Measurements from ENCODE around the gene HS6ST1.

The HS6ST1 gene

DNA sequence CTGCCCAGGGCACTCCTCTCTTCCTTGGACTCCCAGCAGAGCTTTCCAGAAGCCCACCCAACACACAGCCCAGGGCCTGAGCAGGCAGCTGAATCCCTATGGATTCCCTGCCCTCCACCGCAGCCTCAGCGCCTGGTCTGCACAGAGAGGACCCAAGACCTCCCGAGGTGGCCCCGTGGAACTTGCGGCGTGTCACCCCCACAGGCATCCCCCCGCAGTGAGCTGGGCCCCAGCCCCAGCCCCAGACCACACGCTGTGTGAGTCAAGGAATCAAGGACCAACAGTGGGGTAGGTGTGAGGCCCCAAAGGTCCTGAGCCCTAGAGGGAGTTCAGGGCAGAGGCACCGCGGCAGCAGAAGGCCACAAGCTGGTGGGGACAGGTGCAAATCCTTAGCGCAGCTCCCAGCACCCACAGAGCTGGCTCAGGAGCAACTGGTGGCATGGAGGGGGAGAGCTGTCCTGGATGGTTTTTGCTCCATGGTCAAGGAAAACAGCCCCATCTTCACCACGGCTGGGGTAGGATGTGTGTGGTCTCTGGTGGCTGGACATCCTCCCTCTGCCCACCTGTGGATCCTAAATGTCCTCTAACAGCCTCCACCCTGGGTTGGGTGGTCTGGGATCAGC, 8.5 kb downstream of the HS6ST1 start:
- peak; percentile 34 for DNase-seq (ENCODE audit: low spot score)

DNA sequence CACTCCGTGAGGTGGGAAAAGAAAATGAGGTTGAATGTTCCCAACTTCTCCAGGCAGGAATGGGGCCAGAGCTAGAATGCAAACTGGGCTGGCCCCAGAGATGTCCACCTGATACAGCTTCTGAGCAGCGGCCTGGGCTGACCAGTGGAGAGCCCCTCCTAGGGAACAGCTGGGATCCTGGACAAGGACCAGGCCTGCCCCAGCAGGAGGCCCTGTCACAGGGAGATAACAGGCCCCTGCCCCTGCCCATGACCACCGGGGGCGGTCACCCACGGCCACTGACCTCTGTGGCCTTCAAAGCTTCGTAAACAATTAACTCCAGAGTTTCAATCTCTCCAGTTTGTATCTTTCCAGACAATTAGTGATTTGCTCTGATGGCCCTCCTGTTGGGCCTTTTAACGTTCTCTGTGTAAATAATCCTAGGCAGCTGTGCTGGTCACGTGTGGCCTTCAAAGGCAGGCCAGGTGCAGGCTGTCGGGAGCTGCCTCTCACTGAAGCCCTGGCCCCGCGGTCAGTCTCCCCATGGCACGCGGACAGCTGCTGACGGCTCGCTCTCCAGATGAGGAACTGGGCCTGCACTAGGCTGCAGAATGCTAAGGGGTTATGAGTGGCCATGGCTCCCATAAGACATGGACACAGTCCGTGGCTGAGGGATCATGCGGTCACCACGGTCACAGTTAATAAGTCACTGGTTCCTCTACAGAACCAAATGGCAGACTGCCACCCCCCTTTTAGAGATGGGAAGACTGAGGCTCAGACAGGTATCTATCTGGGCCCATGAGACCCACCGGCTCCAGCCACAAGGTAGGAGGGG, 9.2 kb downstream of the HS6ST1 start:
- peak; percentile 62 for DNase-seq (ENCODE audit: low spot score)

DNA sequence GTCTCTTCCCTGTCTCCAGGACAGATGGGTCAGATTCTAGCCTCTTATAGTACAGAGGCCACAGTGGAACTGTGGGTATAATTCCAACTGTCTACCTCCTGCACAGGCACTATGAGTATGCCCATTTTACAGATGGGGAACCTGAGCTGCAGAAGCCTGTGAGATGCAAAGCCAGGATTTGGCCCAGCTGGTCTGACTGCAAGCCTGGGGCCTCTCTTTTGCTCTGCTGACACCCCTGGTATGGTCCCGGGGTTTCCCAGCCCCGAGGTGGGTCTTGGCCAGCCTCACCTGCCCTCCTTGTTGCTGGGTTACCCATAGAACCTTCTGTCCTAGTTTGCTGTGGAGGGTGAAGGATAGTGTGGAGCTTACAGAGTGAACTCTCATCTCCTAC, 9.8 kb downstream of the HS6ST1 start:
- peak; percentile 33 for DNase-seq (ENCODE audit: low spot score)

- peak; percentile 42 for DNase-seq (ENCODE audit: low spot score)
These were observed 10.4 kb downstream of the HS6ST1 start for GRCh38 chr2:128308284-128308731.

DNA sequence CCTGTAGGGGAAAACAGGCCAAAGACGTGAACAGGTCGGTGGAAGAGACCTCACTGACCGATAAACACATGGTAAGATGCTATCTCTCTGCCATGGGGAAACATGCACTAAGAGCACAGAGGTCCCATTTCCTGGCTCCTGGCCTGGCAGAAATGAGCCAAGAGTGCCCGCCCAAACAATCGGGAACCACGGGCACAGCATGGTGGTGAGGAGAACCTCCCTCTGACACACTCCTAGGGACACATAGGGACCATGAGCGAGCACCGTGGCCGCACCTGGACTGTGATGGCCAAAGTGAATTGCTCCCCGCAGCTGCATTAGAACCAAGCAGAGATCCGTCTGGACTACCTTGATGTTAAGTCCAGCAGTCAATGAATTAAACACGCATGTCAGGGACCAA, 11.1 kb downstream of the HS6ST1 start:
- DNase-seq (ENCODE audit: low spot score): no peak

DNA sequence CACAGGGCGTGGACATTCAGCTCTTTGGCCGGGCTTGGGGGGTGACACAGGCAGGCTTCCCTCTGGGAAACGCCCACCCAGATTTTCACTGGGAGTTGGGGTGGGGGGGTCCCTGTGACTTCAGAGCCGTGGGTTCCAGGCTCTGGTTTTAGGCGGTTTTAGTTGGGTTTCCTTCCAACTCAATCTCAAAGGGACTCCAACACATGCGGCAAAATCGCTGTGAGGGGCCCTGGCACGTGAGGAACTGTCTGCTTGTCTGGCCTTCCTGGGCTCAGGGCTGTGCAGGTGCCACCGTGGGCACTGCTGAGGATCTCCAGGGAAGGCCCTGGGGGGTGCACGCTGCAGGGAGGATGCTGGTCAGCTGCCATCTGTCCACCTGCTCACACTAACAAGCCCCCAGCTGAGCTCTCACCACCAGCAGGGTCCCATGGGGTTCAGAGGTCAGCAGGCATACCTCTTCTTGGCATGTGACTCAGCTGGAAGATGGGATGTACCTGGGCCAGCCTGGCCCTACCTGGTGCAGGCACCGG, 11.7 kb downstream of the HS6ST1 start:
- DNase-seq (ENCODE audit: low spot score): no peak

DNA sequence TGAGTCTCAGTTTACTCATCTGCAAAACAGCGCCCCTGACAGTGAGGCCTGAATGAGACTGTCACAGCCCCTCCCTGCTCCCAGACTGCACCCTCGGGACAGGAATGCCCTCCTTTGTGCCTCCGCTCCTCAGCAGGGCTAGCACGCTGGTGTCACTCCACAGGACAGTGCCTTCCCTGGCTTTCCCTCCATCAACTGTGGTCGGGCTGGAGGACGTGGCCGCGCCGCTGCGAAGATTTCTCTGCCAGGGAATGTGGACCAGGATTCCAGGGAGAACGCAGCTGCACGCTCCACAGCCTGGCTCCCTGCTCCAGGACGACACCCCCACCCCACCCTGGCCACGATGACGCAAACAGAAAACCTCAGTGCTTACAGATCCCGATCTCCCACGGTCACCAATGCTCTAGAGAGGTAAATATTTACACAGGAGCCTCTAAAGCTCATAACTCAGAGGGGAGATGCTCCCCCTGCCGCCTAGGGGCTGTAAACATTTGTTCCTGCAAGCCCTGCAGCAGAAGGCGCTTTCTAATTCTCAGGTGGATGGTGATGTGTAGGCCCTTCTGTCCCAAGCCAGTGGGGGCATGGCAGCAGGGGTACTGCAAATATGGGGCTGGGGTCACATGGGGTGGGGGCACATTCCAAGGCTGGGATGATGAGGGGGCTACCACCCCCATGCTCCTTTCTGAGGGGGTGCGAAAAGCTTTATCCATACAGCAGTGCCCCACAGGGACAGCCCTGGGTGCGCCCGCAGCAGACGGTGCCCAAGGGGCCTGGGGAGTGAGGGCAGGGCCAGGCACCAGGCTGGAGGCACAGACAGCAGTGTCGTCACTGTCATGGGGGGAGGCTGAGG, 12.4 kb downstream of the HS6ST1 start:
- DNase-seq (ENCODE audit: low spot score): no peak

DNA sequence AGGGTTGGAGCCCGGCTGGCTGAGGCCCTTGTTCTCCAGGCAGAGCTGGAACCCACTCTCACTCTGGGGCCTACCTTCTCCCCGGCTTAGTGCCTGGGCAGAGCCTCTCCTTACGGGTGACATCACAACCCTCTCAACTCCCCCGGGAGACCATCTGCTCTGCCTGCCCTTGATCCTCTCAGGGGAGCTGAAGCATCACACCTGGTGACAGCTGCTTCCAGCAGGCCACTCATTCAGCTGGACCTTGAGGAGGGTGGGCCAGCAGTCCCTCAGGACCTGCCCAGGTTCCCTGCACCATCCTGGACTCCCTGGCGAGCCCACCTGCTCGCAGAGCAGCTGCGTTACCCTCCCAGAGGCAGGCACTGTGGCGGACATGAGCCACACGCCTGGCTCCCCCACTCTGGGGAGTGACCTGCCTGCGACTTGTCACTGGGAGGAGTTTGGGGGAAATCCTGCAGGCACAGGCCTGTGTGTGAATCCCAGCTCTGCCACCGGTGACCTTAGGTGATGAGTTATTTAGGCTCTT, 13.1 kb downstream of the HS6ST1 start:
- DNase-seq (ENCODE audit: low spot score): no peak

DNA sequence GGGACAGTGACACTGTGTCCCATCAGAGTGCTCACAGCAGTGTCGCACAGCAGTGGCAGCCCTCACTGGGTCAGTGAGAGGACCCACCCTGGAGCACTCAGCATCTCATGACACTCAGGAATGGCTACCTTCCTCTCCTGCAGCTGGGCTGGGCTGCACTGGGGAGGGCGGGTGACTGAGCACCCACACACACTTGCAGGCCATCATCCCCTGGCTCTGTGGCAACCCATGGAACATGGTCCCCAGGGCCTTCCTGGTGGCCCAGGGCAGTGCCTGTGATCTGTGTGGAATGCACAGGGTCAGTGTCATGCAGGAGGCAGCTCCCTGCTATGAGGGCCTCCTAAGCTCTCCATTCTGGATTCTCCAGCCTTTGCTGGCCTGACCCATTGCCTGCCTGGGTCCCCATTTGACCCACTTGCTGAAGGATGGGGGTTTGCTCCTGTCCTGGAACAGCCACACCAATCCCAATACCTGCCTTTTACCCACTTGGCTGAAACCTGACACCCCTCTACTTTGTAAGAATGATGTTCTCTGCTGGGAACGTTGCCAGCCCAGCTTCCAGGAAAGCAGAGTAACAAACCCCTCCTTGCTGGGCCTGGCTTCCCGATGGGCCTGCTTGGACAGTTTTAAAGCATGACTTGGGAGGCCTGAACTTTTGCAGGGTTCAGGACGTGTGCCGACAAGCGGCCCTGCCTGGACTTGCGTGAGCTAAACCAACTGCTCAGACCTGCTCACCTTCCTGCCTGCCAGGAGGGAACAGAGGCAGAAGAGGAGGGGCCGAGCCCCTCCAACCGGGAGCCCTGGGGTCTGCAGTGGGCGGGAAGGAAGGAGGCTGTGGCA, 13.7 kb downstream of the HS6ST1 start:
- DNase-seq (ENCODE audit: low spot score): no peak

DNA sequence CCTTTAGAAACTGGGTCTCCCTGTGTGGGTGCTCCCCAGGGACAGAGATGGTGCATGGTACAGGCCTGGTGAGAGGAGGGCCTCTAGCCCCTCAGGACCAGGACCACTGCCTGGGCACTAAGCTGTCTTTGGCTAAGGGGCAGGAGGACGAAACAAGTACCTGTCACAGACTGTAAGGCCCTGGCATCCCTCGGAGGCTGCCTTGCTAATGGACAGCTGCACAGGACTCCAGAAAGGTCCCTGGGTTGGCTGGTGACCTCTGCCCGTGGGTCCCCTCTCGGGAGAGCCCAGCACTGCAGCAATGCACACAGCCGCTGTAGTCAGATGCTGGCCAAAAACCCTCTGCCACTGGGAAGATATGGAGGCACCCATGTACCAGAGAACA, 14.3 kb downstream of the HS6ST1 start:
- no peak for DNase-seq (ENCODE audit: low spot score)

DNA sequence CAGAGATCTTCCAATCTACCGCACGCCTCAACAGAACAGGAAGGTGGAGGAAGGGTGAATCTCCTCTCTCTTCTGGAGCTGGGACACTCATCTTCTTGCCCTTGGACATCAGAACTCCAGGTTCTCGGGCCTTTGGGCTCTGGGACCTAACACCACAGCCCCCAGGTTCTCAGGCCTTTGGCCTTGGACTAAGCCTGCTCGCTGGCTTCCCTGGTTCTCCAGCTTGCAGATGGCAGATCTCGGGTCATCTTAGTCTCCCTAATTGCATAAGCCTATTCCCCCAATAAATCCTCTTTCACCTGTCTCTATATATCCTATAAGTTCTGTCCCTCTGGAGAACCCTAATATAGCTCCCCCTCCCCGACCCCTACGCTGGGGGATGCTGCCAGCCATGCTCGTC, 14.8 kb downstream of the HS6ST1 start:
- DNase-seq (ENCODE audit: low spot score): no peak

DNA sequence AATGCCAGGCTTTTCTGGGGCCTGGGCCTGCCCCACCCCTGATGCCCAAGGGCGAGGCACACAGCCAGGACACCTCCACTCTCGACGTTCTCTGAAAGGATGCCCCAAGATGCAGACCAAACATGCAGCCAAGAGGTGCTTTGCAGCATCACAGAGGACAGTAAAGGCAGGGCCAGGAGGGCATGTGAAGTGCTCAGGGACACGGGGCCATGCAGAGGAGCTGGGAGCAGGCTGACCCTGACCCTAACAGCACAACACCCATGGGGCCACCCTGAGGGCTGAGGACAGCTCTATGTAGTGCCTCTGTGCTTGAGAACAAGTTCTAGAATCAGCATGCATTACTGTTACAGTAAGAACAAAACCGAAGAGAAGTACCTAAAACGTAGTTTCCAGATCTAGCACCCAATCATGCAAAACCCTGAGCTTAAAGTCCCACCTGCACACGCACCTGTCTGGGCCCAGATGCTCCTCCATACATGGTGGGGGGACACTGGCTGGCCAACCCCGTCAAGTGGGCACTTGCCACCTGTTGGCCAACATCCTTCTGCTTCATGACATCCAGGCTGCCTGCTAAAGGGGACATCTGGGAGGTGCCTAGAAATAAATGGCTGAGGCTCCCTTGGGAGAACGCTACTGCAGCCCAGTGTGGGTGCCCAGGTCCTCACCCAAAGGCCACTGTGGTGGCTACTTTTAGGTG, 15.4 kb downstream of the HS6ST1 start:
- no peak for DNase-seq (ENCODE audit: low spot score)

- DNase-seq (ENCODE audit: low spot score): no peak
These were observed 16.0 kb downstream of the HS6ST1 start for GRCh38 chr2:128302744-128303067.

- DNase-seq (ENCODE audit: low spot score): no peak
These were observed 16.5 kb downstream of the HS6ST1 start for GRCh38 chr2:128302011-128302743.

DNA sequence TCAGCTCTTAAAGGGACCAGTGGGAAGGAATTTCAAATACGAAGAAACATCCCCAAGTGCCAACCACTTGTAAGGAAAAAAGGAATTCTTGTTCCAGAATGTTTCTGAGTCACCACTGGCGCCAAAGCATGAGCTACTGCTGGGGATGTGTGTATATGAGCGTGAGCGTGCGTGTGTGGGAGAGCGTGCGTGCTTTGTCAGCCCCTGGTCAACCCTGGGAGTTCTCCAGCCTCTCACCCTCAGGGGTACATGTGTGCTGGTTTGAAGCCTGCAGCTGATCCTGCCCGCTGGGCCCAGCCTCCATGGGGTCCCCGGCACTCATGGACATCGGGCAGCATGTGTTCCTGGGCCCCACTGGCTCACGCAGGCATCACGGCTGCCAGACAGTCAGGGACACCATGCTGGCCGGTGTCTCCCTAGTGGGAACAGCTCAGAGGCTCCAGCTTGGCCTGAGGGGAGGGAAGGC, 17.1 kb downstream of the HS6ST1 start:
- no peak for DNase-seq (ENCODE audit: low spot score)

DNA sequence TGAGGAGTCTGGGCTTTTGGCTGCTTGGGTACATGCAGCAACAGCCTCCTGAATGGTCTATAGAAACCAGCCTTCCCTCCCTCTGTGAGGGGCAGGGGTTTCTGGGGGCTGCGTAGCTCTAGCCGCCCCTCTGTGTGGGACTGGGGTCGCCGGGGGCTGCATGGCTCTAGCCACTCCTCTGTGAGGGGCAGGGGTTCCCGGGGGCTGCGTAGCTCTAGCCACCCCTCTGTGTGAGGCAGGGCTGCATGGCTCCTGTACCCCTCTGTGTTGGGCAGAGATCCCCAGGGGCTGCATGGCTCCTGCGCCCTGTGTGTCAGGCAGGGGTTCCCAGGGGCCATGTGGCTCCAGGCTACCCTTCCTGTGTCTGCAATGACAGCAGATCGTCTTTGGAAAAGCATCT, 17.6 kb downstream of the HS6ST1 start:
- no peak for DNase-seq (ENCODE audit: low spot score)

DNA sequence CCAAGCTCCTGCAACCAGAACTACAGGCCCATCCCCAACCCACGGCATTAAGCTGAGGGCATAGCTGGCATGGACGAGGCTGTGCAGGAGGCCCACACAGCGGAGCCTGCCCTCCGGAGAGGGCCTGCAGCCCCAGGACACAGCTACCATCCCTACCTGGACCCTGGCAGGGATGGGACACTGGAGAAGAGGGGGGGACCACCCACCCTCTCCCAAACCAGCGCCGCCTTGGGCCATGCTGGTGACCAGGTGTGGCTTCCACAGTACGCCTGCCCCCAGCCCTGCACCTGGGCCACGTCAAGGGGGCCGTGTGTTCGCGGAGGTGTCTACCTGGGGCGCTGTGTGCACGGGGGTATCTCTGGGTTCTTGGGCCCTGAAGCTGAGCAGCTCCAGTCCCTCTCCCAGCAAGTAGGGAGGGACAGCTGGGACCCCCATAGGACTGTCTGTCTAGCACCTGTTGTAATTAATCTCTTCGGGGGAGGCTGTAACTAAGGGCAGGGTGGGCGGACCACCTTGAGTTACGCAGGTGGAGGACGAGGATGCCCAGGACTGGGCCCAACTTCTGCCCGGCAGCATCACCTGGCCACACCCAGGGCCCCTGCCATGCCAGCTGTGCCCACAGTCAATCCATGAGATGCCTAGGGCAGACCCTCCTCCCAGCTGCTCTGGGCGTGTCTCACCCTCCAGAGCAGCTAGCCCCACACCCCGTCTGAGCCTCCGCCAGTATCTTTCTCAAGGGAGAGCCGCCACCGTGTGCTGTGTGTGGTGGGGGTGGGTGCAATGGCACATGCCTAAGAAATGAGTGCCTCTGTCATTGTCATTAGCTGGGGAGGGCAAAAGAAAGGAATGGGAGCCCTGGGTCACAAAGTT, 18.3 kb downstream of the HS6ST1 start:
- DNase-seq (ENCODE audit: low spot score): no peak

DNA sequence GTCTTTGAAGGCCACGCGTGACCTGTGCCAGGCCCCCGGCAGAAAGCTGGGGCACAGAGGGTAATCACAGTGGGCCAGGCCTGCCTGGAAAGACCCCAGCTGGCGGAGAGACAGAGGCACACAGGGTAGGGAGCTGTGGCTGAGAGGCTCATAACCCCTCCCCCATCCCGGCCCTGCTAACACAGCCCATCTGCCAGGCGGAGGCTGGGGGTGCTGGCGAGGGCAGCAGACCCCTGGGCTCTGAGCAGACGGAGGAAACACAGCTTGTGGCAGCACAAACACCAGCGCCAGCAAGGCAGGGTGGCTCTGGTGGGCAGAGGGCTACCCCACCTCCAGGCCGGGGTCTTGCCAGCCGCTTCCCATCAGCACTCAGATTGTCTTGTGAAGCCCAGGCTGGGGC, 19.0 kb downstream of the HS6ST1 start:
- DNase-seq (ENCODE audit: low spot score): no peak

DNA sequence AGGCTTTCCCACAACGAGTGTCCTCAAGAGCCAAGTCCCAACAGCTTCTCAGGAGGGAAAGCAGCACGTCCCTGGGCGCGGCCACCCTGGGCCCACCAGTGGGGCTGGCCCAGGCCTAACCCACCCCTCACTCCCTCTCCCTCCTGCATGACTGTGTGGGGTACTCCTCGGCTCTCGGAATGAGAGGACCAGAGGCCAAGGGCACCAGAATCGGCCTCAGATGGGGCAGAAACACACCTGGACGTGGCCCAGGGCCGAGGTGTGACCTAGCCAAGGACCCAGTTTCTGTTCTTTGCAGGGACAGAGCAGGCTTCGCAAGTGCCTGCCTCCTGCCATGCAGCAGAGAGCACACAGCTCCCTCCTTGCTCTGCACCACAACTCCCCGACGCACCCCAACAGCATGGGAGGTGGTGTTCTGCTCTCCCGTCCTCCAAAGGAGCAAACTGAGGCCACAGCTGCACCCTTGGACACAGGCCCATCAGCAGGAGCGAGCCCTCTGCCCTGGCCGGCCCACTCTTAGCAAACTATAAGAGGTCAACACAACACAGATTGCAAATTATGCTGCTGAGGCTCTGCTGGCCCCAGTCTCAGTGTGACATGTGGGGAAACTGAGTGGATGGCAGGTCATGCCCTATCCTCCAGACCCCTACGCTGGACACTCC, 19.7 kb downstream of the HS6ST1 start:
- no peak for DNase-seq (ENCODE audit: low spot score)

Data from ecto neural progenitor cell (in vitro differentiated cells).